CD4-positive, alpha-beta T cell treated with Interferon alpha-2 for 1 hour (primary cell): ENCODE measurements around the gene INTS11.

Experiments
- DNase-seq, 2 donors: peaks; one replicate each; pipeline ENCODE4 v3.0.0-alpha.2; 2020 to 2022

INTS11 gene

DNA sequence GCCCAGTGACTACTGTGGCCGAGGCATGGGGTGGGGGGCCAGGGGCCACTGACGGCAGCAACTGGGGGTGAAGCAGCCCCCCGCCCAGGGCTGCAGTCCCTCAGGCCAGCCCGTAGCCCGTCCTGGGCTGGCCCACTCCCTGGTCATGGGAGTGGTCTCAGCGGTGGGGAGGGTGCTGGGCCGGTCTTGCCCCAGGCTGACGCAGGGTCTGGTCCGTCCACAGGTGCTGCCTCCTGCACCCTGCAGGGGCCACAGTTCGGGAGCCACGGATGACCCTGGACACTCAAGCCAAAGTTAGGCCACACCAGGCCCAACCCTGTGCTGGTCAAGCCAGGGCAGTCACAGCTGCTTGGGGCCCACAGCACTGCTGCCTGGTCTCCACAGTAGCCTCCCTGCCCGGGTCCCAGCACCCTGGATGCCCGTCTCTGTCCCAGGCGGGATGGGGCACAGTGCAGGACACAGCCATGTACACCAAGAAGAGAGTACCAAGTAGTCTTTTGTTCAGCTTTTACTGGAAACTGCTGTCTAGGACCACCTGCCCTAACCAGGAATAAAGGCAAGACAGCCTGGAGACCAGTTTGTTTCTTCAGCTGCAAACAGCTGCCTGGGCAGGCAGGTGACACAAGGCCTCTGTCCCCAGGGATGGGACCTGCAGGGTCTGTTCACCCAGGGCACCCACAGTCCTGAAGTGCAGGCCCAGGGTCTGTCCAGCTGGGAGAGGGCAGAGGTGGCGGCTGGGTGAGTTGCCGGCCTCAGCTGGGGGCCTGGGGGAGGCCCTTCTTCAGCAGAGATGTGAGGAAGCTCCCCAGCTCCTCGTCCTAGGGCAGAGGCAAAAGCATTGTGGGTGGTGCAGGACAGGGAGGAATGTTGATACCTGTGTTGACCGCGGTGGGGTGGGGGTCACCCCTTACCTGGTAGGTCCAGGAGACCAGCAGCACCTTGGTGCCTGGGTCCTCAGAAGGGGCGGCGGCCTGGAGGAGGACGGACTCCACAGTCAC is 13.1 kb downstream of the INTS11 start:
- DNase-seq, result no peak

DNA sequence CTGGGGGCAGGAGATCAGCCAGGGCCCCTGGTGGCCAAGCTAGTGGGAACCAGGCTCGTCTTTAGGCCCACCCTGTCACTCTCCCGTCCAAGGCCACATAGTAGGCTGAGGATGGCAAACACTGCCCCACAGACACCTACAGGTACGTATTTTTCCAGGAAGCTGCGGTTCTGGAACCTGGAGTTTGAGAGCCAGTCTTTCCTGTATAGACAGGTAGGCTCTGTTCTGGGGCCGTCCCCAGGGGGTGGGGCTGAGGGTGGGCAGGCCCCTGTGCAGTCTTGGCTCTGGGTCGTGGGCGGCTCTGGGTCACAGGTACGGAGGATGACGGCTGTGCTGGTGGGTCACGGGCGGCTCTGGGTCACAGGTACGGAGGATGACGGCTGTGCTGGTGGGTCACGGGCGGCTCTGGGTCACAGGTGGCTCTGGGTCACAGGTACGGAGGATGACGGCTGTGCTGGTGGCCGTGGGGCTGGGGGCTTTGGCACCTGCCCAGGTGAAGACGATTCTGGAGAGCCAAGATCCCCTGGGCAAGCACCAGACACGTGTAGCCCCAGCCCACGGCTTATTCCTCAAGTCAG is 13.9 kb downstream of the INTS11 start:
- no peak for DNase-seq

DNA sequence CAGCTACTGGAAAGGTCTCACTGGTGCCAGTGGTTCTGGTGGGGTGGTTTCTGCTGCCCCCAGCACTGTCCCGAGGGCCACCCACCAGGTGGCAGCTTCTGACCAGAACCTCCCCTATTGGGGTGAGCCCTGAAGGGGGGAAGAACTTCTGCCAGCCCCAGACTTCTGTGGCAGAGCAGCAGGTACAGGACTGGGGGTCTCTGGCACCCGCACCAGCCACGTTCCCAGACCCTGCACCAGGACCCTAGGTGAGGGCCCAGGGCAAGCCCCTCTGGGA is 14.4 kb downstream of the INTS11 start:
- no peak for DNase-seq

DNA sequence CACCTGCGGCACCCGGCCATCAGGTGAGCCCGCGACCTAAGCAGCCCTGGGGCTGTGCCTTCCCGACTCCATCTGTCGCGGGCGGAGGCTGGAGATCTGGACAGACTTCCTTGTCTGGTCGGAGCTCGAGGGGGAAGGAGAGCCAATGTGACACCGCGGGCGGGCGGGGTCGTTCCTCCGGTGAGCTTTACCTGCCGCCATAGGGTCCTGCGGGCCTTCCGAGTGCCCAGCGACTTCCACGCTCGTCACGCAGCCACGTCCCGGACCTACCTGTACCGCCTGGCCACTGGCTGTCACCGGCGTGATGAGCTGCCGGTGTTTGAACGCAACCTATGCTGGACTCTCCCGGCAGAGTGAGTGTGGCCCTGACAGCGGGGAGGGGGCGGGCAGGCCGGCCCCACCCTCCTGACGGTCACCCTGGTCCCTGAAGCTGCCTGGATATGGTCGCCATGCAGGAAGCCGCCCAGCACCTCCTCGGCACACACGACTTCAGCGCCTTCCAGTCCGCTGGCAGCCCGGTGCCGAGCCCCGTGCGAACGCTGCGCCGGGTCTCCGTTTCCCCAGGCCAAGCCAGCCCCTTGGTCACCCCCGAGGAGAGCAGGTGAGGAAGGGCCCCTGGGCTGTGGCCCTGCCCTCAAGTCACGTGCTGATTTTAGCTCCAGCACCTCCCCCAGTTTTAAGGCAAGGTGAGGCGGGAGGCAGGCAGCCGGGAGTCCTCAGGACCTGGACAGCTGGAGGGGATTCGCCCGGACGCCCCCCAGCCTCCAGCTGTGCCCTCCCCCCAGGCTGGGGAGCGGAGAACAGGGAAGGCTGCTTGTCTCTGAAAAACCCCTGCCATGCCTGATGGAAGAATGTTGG is 15.0 kb downstream of the INTS11 start:
- no peak for DNase-seq

DNA sequence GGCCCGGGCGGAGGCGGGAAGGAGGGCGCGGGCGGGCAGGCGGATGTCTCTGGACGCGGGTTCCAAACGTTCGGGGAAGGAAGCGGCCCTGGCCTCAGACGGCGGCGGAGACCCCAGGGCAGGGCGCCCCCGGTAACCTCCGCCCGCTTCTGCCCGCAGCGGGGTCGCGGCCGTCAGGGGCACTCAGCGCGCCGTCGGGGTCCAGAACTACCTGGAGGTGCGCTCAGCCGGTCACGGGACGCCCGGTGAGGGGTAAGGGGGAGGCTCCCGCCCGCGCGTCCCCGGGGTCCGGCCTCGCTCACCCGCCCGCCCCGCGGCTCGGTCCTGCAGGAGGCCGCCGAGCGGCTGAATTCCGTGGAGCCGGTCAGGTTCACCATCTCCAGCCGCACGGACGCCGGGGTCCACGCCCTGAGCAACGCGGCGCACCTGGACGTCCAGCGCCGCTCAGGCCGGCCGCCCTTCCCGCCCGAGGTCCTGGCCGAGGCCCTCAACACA is 15.7 kb downstream of the INTS11 start:
- no peak for DNase-seq

- DNase-seq, result peak; percentile 89 to 93
These were observed 16.3 kb downstream of the INTS11 start, which contains the start of the genes ACAP3 and PUSL1 for GRCh38 chr1:1307923-1308755. Gene ACAP3, minus strand, starts transcription at chr1:1307930. Its CDS starts 115 bp downstream, at chr1:1307815. Gene PUSL1, plus strand, starts transcription at chr1:1308597. Its CDS starts 47 bp downstream, at chr1:1308644.

- no peak for DNase-seq
These were observed 17.1 kb downstream of the INTS11 start for GRCh38 chr1:1307261-1307922.

DNA sequence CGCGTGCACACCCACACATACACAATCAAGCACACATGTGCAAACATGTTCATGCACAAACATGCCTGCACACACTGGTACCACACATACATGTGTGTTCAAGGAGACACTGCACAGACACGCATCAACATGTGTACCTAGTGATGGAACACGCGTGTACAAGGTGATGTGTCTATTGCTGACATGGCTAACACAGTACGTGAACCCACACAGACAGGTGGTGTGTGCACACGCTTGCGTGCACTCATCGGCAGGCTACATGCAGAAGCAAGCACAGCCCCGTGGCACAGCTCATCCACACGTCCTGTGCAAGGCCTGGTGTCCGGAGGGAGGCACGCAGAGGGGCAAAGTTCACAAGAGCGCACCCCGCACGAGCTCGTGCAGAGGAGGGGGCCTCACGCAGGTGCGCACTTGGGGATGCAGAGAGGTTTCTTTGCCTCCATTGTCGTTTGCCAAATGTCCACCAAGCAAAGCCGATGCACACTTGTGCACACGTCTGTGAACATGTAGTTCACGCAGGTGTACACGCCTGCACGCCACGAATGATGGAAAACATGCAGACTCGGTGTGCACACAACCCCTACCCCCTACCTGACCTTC is 17.7 kb downstream of the INTS11 start:
- DNase-seq, result no peak

DNA sequence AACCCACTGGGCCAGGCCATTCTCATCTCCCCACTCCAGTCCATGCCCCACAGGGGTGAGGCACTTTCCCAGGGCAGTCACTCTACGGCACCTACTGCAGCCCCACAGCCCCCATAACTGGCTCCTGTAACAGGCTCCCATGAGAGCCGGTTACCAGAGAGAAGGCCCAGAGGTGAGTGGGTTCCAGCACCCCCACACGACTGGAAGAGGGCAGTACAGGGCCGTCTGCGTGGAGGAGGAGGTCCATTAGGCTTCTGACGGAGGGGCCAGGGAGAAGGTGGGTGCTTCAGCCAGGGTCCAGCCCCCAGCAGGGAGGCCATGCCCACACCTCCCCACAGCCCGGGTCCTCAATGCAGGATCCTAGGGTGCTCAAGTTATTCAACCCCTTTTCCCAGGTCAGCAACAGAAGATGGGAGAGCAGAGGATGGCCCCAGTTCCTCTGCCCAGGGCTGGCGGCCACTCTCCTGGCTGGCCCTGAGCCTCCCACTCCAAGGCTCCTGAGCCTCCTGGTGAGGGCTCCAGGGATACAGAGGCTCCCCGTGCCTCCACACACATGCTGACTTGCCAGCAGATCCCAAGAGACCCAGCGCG is 18.3 kb downstream of the INTS11 start:
- DNase-seq, result no peak

DNA sequence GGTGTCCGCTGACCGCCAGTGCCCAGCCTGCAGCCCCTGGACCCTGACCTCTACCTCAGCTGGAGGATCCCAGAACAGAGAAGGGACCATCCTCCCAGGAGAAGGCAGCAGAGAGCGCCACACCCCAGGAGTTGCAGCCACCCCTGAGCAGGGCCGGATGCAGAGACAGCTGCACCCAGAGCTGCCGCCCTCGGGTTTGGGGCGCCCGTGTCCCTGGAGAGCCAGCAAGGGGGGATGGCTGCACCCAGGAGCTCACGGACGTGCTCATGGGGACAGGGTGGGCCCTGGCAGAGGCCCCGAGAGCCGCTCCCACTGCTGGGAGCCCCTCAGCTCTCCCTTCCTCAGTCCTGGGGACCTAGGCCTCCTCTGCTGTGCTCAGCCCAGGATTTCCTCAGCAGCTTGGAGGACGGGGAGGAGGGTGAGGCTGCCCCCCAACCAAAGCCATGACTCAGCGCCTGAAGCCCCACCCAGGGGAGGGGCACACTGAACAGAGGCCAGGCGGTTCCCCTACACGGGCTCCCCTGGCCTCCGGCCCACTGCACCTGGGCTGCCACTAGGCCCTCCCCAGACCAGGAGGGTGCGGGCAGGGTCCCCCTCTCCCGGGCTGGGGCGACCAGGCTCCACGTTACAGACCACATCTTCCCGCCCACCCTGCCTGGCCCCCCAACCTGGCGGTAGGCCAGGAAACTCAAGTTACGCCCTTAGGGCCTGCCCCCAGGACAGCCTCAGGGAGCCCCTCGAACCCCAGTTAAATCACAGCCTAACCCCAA is 19.0 kb downstream of the INTS11 start:
- peak; percentile 59 to 70 for DNase-seq

DNA sequence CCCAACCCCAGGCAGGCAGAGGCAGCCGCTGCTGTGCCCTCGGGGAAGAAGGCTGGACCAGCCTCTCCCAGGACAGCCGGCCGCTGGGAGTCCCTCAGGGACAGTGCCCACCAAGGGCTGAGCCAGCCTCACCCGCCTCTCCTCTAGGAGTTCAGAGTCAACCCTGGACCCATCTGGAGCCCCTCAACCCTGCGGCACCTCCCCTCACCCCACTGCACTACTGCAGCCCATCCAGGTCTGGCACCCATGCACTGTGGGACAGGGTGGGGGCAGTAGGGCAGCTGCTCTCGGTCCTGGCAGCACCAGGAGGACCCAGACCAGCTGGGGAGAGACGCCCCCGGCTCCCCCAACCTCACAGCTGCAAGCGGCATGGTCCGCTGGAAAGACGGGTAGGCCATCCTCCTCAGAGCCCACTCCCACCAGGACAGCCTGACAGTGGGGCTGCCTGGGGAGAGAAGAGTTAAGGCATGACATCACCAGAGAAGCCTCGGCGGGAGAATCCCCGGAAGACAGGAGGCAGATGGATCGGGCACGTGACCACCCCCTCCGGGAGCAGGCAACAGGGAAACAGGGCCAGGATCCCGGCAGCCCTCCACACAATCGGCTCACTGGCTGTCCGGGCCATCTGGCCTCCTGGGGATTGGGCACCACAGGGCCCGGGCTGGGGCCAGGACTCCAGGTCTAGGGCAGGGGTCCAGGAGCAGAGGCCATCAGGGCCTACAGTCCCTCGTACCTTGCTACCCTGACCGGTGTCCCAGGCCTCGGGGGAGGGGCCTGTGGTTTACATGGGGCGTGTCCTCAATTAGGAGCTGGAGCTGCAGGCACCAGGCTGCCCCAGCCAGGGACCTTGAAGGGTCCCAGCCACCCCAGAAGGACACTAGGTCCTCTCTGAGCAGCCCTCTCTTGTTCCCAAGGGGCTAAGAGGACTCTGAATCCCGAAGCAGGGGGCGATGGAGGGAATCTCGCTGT is 19.8 kb downstream of the INTS11 start:
- DNase-seq, result no peak

GRCh38 chr1:1303736-1304135 is 20.7 kb downstream of the INTS11 start:
- no peak for DNase-seq

- DNase-seq, result no peak
These were observed 21.4 kb downstream of the INTS11 start for GRCh38 chr1:1302951-1303509.

GRCh38 chr1:1302006-1302430 is 22.4 kb downstream of the INTS11 start:
- no peak for DNase-seq

- no peak for DNase-seq
These were observed 24.1 kb downstream of the INTS11 start for GRCh38 chr1:1300352-1300739.

DNA sequence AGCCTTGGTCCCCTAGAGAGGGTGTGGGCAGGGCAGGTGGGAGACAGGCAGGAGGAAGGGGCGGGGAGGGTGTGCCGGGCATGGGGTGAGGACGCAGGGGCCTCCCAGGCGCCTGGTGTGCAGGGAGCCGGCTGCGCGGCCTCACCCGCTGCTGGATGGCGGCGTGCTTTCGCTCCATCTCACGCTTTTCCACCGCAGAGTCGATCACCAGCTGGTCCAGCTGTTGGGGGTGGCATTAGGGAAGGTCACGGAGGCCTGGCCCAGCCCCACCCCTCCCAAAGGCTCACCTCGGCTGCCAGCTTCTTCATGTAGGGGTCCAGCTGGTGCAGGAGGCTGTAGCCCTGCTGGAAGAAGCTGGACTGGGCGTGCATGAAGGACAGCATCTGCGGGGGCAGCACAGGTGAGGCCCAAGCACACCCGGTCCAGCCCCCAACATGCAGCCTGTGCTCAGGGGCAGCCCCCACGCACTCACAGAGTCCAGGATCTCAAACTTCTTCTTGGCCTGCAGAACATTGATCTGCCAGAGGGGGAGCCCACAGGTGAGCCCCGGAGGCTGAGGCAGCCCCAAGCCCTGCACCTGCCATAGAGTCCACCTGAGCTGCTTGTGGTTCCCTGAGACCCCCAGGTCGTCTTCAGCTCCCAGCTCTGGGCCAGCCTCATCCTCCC is 24.6 kb downstream of the INTS11 start:
- DNase-seq, result peak in 1 of 2 donors; percentile 28

DNA sequence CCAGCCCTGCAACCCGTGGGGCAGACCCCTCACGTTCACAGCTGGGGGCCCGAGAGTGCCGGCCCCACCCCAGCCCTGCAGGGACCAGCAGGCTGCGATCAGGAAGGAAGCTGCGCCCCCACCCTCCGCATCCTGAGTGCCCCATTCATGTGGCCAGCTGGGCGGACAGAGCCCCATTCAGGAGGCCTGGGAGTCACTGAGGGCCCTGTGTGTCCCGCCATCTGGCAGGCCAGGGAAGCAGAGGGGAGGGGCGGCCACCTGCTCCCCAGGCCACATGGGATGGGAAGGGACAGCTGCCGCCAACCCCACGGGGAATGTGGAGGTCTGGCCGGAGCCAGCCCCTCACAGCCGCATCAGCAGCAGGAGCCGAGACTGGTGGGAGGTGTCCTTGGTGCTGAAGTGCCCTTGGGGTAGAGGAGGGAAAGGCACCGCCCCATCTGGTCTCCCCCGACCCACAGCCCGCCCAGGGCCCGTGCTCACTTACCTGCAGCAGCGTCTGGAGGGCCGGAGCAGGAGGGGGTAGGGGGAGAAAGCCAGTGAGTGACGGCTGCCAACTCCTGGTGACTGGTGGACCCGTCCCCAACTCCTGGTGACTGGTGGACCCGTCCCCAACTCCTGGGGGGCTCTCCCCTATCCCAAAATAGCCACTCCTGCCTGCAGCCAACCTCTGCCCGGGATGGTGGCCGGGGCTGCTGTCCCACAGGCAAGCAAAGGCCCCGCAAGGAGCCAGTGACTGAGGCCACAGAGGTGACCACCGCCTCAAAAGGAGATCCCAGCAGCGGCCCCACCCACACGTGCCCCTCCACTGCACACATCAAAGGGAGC is 25.4 kb downstream of the INTS11 start:
- no peak for DNase-seq
